Tibial nerve (tissue), 4 donors: Measurements from ENCODE around the gene FOXP4. TPM values are rescaled to one million over a fixed set of nuclear protein-coding genes. Genes with fewer than 3 reads are reported as not detected.

Experiments used
- DNase-seq, 2 donors: peaks; one replicate each; pipeline ENCODE4 v3.0.0-alpha.2; 2019; ENCODE audit warnings: low spot score in 2 of 2
- H3K27ac ChIP-seq, 4 donors: fragments of 200-600 bp; sonication (generic) in 3 of 4; one replicate each; pipeline ENCODE4 v1.5.1; 2017 to 2019; ENCODE audit warnings: mild to moderate bottlenecking in 1 of 4
- H3K27me3 ChIP-seq, 2 donors: fragments of 200-600 bp; sonication (generic) in 1 of 2; one replicate each; pipeline versions ENCODE4 v1.5.1 to v1.6.0; 2017 to 2019
- H3K36me3 ChIP-seq, 3 donors: fragments of 200-600 bp; sonication (generic); one replicate each; pipeline ENCODE4 v1.5.1; 2018 to 2019
- H3K4me1 ChIP-seq, 4 donors: fragments of 200-600 bp; sonication (generic) in 3 of 4; one replicate each; pipeline ENCODE4 v1.5.1; 2017 to 2019
- H3K4me3 ChIP-seq, 4 donors: fragments of 200-600 bp; sonication (generic) in 3 of 4; one replicate each; pipeline ENCODE4 v1.5.1; 2017 to 2019; ENCODE audit warnings: mild to moderate bottlenecking in 1 of 4, moderate library complexity in 1 of 4
- H3K9me3 ChIP-seq, 4 donors: fragments of 200-600 bp; sonication (generic) in 3 of 4; one replicate each; pipeline ENCODE4 v1.5.1; 2017 to 2019
- EP300 ChIP-seq, 2 donors: sonication (generic); formaldehyde crosslinking; IDR thresholded peaks; one replicate each; pipeline ENCODE4 v1.6.1; 2017; ENCODE audit warnings: antibody characterized with exemption in 2 of 2, mild to moderate bottlenecking in 1 of 2
- POLR2A ChIP-seq, 2 donors: fragments of 450-650 bp; IDR thresholded peaks; one replicate each; pipeline ENCODE4 v1.6.1; 2017; ENCODE audit warnings: antibody characterized with exemption in 2 of 2, mild to moderate bottlenecking in 2 of 2, moderate library complexity in 2 of 2
- WGBS, 2 donors: methylation state at CpG; one replicate each; pipeline ENCODE4 v1.1.5; 2018; 5-methylcytosine and 5-hydroxymethylcytosine counted together
- total RNA-seq, 4 donors: library from RNA; depleted of rRNA; stranded (reverse); fragments of >200 nt; gene quantifications; one replicate each; pipeline ENCODE4 v1.1.0, GENCODE V29; 2016
- TF ChIP-seq, protein P1 (sequence below), 5 experiments: fragments of 200-600 bp in 3 of 5; fragments of 450-650 bp in 2 of 5; sonication (generic) in 3 of 5; IDR thresholded peaks; one replicate each; pipeline ENCODE4 v1.5.1; 2016 to 2019; ENCODE audit warnings: antibody characterized with exemption in 5 of 5, mild to moderate bottlenecking in 3 of 5, moderate library complexity in 2 of 5

Gene FOXP4
- total RNA-seq, 4 donors from 2014 or later, result 11.1 to 16.2 (median 14.7) TPM

DNA sequence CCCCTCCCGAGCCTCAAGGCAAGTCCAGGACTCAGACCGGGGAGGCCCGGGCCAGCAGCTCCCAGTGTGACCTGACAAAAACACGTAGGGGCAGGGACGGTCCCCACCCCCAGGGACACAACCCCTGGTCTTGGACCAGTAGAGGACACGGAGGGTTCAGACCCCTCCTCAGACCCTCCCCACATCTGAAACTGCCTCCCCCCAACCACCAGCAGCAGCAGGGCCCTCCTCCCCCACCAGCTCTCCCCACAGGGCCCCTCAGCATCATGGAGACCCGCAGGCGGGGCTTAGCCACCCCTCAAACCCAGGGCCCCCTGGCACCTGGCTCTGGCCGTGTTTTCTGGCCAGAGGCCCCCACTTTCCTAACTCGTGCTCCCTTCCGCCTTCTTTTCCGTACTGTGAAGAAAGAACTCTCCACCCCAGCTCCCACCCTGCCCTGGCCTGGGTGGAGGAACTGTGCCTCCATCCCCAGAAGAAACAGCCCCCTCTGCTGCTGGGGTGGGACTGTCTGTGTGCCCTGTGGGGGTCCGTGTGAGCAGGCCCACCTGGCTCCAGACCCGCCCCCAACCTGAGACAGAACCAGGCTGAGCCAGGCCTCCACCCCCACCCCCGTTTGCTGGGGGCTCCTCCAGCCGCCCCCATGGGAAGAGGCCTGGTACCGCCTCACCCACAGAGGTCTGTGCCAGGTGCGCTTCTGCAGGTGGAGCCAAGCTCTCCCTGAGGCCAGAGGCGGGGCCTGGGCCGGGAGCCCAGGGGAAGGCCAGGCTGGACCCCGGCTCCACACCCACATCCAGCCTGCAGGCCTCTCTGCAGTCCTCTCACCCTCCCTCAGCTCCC lies 53.1 kb downstream of the FOXP4 start:
- 76 to 79% methylated on average over 12 to 21 of the region's 21 CpGs for WGBS, 2 donors
- no peak for TF ChIP-seq EP300 (IDR thresholded peaks at IDR 0.05)
- H3K36me3 ChIP-seq, result peaks cover 0 to 69% (median 0%) of the 10 kb centered on the region in 3 donors

DNA sequence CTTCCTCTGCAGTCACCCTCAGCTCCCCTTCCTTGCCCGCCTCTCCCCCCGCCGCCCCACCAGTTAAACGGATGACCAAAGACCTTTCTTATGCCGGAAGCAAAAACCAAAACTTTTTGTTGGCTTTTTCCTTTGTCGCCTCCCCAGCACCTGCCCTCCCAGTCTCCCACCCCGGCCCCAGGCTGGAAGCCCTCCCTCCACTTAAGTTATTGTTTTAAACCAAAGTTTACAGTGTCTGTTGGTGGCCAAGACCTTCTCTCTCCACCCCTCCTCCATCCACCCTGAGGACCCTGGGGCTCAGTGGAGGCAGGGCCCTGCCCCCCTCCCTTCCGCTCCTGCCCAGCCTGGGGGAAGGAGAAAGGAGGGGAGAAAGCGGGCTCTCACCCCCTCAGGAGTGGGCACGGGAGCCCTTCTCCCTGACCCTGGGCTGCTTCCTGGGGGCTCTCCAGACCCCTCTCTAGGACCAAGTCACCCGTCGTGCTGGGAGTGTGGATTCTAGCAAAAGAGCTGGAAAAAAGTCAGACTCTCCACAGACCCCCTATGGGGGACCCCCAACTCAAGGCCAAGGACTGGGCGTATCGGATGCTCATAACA lies 53.8 kb downstream of the FOXP4 start:
- Histone ChIP-seq H3K4me3 (no peak overlapping the region), H3K27ac (no peak overlapping the region), H3K9me3 (no peaks in the 10 kb centered on the region), H3K27me3 (no peaks in the 10 kb centered on the region), H3K4me1 (peaks cover 0 to 18% (median 5%) of the 10 kb centered on the region in 4 donors), H3K36me3 (peaks cover 0 to 64% (median 0%) of the 10 kb centered on the region in 3 donors)
- TF ChIP-seq EP300 (IDR thresholded peaks at IDR 0.05) (no peak), POLR2A (IDR thresholded peaks at IDR 0.05) (no peak)
- TF ChIP-seq, protein P1, sequence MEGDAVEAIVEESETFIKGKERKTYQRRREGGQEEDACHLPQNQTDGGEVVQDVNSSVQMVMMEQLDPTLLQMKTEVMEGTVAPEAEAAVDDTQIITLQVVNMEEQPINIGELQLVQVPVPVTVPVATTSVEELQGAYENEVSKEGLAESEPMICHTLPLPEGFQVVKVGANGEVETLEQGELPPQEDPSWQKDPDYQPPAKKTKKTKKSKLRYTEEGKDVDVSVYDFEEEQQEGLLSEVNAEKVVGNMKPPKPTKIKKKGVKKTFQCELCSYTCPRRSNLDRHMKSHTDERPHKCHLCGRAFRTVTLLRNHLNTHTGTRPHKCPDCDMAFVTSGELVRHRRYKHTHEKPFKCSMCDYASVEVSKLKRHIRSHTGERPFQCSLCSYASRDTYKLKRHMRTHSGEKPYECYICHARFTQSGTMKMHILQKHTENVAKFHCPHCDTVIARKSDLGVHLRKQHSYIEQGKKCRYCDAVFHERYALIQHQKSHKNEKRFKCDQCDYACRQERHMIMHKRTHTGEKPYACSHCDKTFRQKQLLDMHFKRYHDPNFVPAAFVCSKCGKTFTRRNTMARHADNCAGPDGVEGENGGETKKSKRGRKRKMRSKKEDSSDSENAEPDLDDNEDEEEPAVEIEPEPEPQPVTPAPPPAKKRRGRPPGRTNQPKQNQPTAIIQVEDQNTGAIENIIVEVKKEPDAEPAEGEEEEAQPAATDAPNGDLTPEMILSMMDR (IDR thresholded peaks at IDR 0.05), result no peak
- WGBS, 2 donors, result 81 to 82% methylated on average over 12 to 13 of the region's 14 CpGs
- DNase-seq, result no peak

More for the DNA sequence above, 53.1 kb downstream of the FOXP4 start:
- H3K27me3 ChIP-seq, result no peaks in the 10 kb centered on the region
- no peaks in the 10 kb centered on the region for H3K9me3 ChIP-seq
- H3K4me3 ChIP-seq, result no peak overlapping the region
- H3K4me1 ChIP-seq, result peaks cover 0 to 18% (median 5%) of the 10 kb centered on the region in 4 donors
- DNase-seq, result no peak
- no peak overlapping the region for H3K27ac ChIP-seq

DNA sequence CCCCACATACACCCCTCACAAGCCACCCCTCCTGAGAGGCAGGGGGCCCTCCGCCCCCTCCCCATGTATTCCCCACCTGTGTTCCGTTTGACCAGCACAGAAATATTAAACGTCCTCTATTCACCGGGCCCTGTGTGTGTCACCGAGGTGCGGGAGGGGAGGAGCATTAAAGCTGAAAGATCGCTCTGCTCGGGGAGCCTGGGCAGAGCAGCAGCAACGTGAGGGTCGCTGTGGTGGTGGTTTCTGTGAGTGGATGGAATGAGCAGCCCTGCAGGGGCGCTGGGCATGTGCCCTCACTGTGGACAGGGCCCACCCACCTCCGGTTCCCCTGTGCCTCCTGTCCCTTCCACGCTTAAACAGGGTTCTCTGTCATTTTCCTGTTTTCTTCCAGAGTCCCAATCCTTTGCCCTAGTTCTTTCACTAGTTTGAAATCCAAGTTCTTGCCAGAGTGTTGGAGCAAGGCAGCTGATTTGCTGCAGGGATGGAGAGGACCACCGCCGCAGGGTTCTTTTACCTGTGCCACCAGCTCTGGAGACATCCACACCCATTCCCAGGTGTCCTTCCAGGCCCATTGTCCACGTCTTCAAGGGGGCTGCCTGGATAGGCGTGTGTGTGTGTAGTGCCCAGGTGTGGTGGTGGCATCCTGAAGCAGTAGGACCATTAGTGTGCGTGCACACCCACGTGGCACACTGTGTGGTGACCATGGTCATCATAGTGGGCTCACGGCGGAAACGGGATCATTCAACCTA lies 54.5 kb downstream of the FOXP4 start:
- WGBS, 2 donors, result 73 to 78% methylated on average over 22 of the region's 22 CpGs
- Histone ChIP-seq H3K27me3 (no peaks in the 10 kb centered on the region), H3K9me3 (no peaks in the 10 kb centered on the region), H3K4me3 (no peak overlapping the region), H3K4me1 (peaks cover 0 to 18% (median 5%) of the 10 kb centered on the region in 4 donors), H3K27ac (no peak overlapping the region), H3K36me3 (peaks cover 0 to 57% (median 0%) of the 10 kb centered on the region in 3 donors)
- DNase-seq, result no peak
- no peak for TF ChIP-seq POLR2A (IDR thresholded peaks at IDR 0.05)
- TF ChIP-seq, protein P1 (IDR thresholded peaks at IDR 0.05), result no peak
- TF ChIP-seq EP300 (IDR thresholded peaks at IDR 0.05), result no peak

DNA sequence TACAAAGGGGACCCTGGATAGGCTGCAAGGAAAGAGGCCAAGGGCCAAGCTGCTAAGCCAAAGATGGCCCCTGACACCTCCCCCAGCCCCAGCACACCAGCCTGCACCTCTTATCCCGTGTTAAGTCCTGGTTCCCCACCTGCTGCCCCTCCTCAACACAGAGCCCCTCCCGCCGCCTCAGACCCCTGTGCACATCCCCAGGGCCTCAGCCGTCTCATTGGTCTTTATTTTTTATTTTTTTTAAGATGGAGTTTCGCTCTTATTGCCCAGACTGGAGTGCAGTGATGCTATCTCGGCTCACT lies 55.0 kb downstream of the FOXP4 start:
- 91 to 92% methylated on average over 6 of the region's 6 CpGs for WGBS, 2 donors
- no peak for DNase-seq
- TF ChIP-seq EP300 (IDR thresholded peaks at IDR 0.05) (no peak), POLR2A (IDR thresholded peaks at IDR 0.05) (no peak)
- TF ChIP-seq, protein P1 (IDR thresholded peaks at IDR 0.05), result no peak
- peaks cover 0 to 52% (median 0%) of the 10 kb centered on the region in 3 donors for H3K36me3 ChIP-seq
- H3K27ac ChIP-seq, result no peak overlapping the region
- no peaks in the 10 kb centered on the region for H3K9me3 ChIP-seq
- no peak overlapping the region for H3K4me3 ChIP-seq
- no peaks in the 10 kb centered on the region for H3K27me3 ChIP-seq
- H3K4me1 ChIP-seq, result peaks cover 0 to 18% (median 5%) of the 10 kb centered on the region in 4 donors

DNA sequence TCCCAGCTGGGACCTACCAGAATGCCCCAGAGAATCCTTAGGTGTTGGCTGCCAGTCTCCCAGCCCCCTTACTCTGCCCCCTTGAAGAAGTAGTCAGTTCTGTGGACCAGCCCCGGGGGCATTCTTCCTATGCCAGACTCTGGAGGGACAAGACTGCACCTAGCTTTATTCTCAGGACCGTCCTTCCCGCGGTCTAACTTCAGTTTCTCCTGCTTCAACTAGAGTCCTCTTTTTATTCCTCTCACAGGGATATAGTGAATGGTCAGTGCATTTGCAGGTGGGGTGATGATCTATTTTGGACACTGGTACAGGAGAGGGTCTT lies 56.2 kb downstream of the FOXP4 start:
- WGBS, 2 donors, result 57 to 67% methylated on average over 4 of the region's 4 CpGs
- H3K4me1 ChIP-seq, result peaks cover 0 to 18% (median 5%) of the 10 kb centered on the region in 4 donors
- peak overlapping the region in 1 of 4 donors; percentile 31 for H3K27ac ChIP-seq
- no peaks in the 10 kb centered on the region for H3K27me3 ChIP-seq
- H3K36me3 ChIP-seq, result peaks cover 0 to 40% (median 0%) of the 10 kb centered on the region in 3 donors
- no peak overlapping the region for H3K4me3 ChIP-seq
- H3K9me3 ChIP-seq, result no peaks in the 10 kb centered on the region
- DNase-seq, result no peak
- no peak for TF ChIP-seq POLR2A (IDR thresholded peaks at IDR 0.05)
- TF ChIP-seq, protein P1 (IDR thresholded peaks at IDR 0.05), result no peak
- no peak for TF ChIP-seq EP300 (IDR thresholded peaks at IDR 0.05)
